Measurements from ENCODE around the gene MID1IP1. TPM values are rescaled to one million over a fixed set of nuclear protein-coding genes. Genes with fewer than 3 reads are reported as not detected.

MID1IP1 gene
- polyA plus RNA-seq, 1 donor (not counting 4 experiments of a cell fraction or from before 2014, with no cell fraction given) = 45.4 TPM

DNA sequence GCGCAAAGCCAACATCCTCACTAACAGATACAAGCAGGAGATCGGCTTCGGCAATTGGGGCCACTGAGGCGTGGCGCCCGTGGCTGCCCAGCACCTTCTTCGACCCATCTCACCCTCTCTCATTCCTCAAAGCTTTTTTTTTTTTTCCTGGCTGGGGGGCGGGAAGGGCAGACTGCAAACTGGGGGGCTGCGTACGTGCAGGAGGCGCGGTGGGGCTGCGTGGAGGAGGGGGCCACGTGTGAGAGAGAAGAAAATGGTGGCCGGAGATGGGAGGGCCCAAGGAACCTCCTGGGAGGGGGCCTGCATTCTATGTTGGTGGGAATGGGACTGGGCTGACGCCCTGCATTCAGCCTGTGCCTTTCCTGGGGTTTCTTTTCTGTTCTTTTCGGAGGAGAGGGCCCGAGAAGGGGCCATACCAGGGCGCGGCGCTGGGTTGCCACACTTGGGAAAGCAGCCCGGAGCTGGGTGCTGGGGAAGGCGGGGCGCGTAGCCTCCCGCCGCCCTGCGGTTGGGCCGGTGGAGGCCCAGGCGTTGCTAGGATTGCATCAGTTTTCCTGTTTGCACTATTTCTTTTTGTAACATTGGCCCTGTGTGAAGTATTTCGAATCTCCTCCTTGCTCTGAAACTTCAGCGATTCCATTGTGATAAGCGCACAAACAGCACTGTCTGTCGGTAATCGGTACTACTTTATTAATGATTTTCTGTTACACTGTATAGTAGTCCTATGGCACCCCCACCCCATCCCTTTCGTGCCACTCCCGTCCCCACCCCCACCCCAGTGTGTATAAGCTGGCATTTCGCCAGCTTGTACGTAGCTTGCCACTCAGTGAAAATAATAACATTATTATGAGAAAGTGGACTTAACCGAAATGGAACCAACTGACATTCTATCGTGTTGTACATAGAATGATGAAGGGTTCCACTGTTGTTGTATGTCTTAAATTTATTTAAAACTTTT, 4.5 kb downstream of the MID1IP1 start:
- Histone ChIP-seq H4K20me1 (ENCODE audit: control insufficient read depth, extremely low read depth, insufficient read depth, low read length) (no peaks in the 10 kb centered on the region), H3K9me1 (ENCODE audit: control insufficient read depth, extremely low read depth, insufficient read depth, low read length) (no peaks in the 10 kb centered on the region), H3K4me1 (ENCODE audit: control insufficient read depth, extremely low read depth, insufficient read depth, low read length) (peaks cover 6% of the 10 kb centered on the region), H3K4me3 (ENCODE audit: control insufficient read depth in 2 of 3, extremely low read depth in 1 of 3, insufficient read depth in 2 of 3, low read depth in 1 of 3, low read length in 3 of 3) (peak overlapping the region; percentile 62 to 80 (median 73)), H3K79me2 (ENCODE audit: control insufficient read depth, insufficient read depth, low read length) (peaks cover 31% of the 10 kb centered on the region), H3K27me3 (ENCODE audit: control insufficient read depth, extremely low read depth, insufficient read depth, low read length) (no peaks in the 10 kb centered on the region), H3K27ac (ENCODE audit: control insufficient read depth, insufficient read depth, low read length) (peak overlapping the region; percentile 85), H3K36me3 (ENCODE audit: control insufficient read depth in 2 of 2, extremely low read depth in 1 of 2, insufficient read depth in 2 of 2, low read length in 2 of 2) (peaks cover 0 to 2% of the 10 kb centered on the region in 2 experiments), H3K9me3 (ENCODE audit: control insufficient read depth, low read depth, low read length) (peaks cover 3% of the 10 kb centered on the region), H2AFZ (ENCODE audit: control insufficient read depth, low read length) (no peak overlapping the region), H3K9ac (ENCODE audit: control insufficient read depth, extremely low read depth, insufficient read depth, low read length) (peak overlapping the region; percentile 90), H3K4me2 (ENCODE audit: control insufficient read depth, extremely low read depth, insufficient read depth, low read depth, low read length) (peak overlapping the region; percentile 61)
- TF ChIP-seq, protein P1, sequence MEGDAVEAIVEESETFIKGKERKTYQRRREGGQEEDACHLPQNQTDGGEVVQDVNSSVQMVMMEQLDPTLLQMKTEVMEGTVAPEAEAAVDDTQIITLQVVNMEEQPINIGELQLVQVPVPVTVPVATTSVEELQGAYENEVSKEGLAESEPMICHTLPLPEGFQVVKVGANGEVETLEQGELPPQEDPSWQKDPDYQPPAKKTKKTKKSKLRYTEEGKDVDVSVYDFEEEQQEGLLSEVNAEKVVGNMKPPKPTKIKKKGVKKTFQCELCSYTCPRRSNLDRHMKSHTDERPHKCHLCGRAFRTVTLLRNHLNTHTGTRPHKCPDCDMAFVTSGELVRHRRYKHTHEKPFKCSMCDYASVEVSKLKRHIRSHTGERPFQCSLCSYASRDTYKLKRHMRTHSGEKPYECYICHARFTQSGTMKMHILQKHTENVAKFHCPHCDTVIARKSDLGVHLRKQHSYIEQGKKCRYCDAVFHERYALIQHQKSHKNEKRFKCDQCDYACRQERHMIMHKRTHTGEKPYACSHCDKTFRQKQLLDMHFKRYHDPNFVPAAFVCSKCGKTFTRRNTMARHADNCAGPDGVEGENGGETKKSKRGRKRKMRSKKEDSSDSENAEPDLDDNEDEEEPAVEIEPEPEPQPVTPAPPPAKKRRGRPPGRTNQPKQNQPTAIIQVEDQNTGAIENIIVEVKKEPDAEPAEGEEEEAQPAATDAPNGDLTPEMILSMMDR (optimal IDR thresholded peaks at IDR 0.05 in 1 of 3, IDR thresholded peaks at IDR 0.05 in 1 of 3, conservative IDR thresholded peaks at IDR 0.05 in 1 of 3; ENCODE audit: extremely low read depth in 1 of 3, insufficient read depth in 2 of 3, low read length in 3 of 3) = peak in 1 of 3 experiments; percentile 11
- TF ChIP-seq EZH2 (IDR thresholded peaks at IDR 0.05; ENCODE audit: low read length) = no peak
- dilution Hi-C loops (cut with MboI; ENCODE audit: extremely low pct_ligation_motif_present, low sequenced_read_pairs) = no loop called here
- no peak for FAIRE-seq
- no peak for DNase-seq (ENCODE audit: low read depth, low spot score)

DNA sequence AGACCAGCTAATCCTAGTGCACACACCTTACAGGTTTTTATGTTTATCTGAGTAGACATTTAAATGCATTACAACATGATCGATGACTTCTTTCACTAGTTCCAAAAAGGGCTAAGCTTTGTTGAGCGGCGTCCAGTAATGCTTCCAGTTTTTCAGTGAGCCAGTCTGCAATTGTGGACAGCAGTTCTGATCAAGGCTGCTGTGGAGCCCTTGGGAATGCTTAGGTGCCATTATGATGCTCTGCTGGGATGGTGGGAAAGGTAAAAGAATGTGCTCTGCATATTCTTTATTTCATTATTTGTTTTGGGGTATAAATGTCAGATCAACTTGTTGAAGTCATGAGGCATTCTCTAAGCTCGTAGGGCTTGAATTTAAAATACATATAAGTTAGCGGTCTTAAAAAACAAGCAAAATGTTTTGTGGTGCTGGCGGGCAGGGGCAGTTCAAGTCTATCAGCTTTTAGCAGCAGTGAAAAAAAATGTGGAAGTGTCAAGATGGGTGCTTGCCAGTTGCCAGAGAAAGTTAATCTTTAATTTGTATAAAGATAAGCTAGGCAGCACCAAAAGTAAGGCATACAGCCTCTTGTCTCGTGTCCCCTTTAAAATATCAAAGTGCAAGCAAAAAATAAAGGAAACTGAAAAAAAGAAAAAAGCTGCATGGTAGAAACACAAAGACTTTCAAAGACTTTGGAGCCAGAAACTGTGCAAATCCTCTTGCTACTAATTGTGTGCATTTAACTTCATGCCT, 5.8 kb downstream of the MID1IP1 start:
- no peaks in the 10 kb centered on the region for H4K20me1 ChIP-seq (ENCODE audit: control insufficient read depth, extremely low read depth, insufficient read depth, low read length)
- no peak overlapping the region for H2AFZ ChIP-seq (ENCODE audit: control insufficient read depth, low read length)
- TF ChIP-seq, protein P1 (optimal IDR thresholded peaks at IDR 0.05 in 1 of 3, IDR thresholded peaks at IDR 0.05 in 1 of 3, conservative IDR thresholded peaks at IDR 0.05 in 1 of 3; ENCODE audit: extremely low read depth in 1 of 3, insufficient read depth in 2 of 3, low read length in 3 of 3) = no peak
- TF ChIP-seq EZH2 (IDR thresholded peaks at IDR 0.05; ENCODE audit: low read length) = no peak
- peaks cover 0 to 2% of the 10 kb centered on the region in 2 experiments for H3K36me3 ChIP-seq (ENCODE audit: control insufficient read depth in 2 of 2, extremely low read depth in 1 of 2, insufficient read depth in 2 of 2, low read length in 2 of 2)
- H3K4me1 ChIP-seq (ENCODE audit: control insufficient read depth, extremely low read depth, insufficient read depth, low read length) = peaks cover 10% of the 10 kb centered on the region
- dilution Hi-C loops (cut with MboI; ENCODE audit: extremely low pct_ligation_motif_present, low sequenced_read_pairs) = no loop called here
- H3K27ac ChIP-seq (ENCODE audit: control insufficient read depth, insufficient read depth, low read length) = peak overlapping the region; percentile 85
- H3K27me3 ChIP-seq (ENCODE audit: control insufficient read depth, extremely low read depth, insufficient read depth, low read length) = no peaks in the 10 kb centered on the region
- DNase-seq (ENCODE audit: low read depth, low spot score) (no peak), FAIRE-seq (no peak)
- H3K9me3 ChIP-seq (ENCODE audit: control insufficient read depth, low read depth, low read length) = peaks cover 3% of the 10 kb centered on the region
- H3K4me2 ChIP-seq (ENCODE audit: control insufficient read depth, extremely low read depth, insufficient read depth, low read depth, low read length) = peak overlapping the region; percentile 61
- peak overlapping the region in 1 of 3 experiments; percentile 0 for H3K4me3 ChIP-seq (ENCODE audit: control insufficient read depth in 2 of 3, extremely low read depth in 1 of 3, insufficient read depth in 2 of 3, low read depth in 1 of 3, low read length in 3 of 3)
- H3K9ac ChIP-seq (ENCODE audit: control insufficient read depth, extremely low read depth, insufficient read depth, low read length) = peak overlapping the region; percentile 90
- peaks cover 29% of the 10 kb centered on the region for H3K79me2 ChIP-seq (ENCODE audit: control insufficient read depth, insufficient read depth, low read length)
- no peaks in the 10 kb centered on the region for H3K9me1 ChIP-seq (ENCODE audit: control insufficient read depth, extremely low read depth, insufficient read depth, low read length)

All from keratinocyte (primary cell).